ENCODE measurements around the gene SUMF2. TPM values are rescaled to one million over a fixed set of nuclear protein-coding genes. Genes with fewer than 3 reads are reported as not detected.

SUMF2 gene
- total and polyA plus RNA-seq, 2 of the 13 experiments (the other 11 are each of a cell fraction or from before 2014, with no cell fraction given) = 48.9 to 54.4 TPM

DNA sequence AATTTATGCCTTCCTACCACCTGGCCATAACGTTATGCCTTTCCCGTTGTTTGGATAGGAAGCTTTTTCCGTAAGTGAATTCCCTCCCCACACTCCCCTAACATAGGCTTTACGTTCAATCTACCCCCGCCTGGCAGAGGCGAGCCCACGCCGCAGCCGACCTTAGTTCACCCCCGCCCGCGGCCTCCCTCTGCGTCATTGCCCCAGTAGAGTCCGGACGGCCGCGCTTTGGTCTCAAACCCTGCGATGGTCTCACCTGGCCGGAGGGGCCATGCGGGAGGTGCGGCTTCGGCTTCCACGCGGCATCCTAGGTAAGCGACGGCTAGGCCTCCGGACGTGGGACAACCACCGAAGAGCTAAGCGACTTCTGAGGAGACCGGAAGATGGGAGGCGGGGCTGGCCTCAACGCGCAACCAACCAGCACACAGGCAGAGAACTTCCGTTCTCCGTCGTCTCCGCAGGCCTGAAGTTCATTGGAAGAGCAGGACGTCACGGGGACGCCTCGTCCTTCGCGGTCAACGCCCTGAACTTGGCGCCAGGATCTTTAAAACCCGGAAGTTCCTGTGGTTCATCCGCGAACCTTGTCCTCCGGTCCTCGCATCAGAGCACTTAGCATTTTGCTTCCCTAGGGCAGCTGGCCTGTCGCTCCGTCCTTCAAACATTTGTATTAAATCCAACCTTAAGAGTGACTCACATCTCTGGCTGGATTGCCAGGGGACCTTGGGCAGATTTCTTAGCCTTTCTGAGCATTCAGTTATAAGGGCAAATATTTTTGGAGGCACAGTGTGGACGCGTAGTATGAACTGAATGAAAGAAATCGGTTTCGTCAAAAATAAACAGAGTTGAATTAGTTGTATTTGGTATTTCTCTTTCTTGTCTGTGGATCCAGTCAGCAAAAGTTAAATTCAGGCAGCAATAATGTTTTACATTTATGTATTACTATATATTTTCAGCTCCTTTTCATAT lies 42.3 kb downstream of the SUMF2 start, which contains the start of gene CHCHD2 (continued):
- TF ChIP-seq, protein P1, sequence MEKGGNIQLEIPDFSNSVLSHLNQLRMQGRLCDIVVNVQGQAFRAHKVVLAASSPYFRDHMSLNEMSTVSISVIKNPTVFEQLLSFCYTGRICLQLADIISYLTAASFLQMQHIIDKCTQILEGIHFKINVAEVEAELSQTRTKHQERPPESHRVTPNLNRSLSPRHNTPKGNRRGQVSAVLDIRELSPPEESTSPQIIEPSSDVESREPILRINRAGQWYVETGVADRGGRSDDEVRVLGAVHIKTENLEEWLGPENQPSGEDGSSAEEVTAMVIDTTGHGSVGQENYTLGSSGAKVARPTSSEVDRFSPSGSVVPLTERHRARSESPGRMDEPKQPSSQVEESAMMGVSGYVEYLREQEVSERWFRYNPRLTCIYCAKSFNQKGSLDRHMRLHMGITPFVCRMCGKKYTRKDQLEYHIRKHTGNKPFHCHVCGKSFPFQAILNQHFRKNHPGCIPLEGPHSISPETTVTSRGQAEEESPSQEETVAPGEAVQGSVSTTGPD (CRISPR knock-in tag; IDR thresholded peaks at IDR 0.05) = no peak
- peak; percentile 28; the same call in 1 of the 2 replicates for TF ChIP-seq ZNF652 (CRISPR knock-in tag; IDR thresholded peaks at IDR 0.05; ENCODE audit: borderline replicate concordance, low read depth)
- TF ChIP-seq ZNF75D (CRISPR knock-in tag; IDR thresholded peaks at IDR 0.05; ENCODE audit: borderline replicate concordance) = no peak
- TF ChIP-seq KLF13 (CRISPR knock-in tag; IDR thresholded peaks at IDR 0.05) = no peak
- TF ChIP-seq ZNF510 (CRISPR knock-in tag; IDR thresholded peaks at IDR 0.05; ENCODE audit: low read depth) = no peak
- TF ChIP-seq, protein P2, sequence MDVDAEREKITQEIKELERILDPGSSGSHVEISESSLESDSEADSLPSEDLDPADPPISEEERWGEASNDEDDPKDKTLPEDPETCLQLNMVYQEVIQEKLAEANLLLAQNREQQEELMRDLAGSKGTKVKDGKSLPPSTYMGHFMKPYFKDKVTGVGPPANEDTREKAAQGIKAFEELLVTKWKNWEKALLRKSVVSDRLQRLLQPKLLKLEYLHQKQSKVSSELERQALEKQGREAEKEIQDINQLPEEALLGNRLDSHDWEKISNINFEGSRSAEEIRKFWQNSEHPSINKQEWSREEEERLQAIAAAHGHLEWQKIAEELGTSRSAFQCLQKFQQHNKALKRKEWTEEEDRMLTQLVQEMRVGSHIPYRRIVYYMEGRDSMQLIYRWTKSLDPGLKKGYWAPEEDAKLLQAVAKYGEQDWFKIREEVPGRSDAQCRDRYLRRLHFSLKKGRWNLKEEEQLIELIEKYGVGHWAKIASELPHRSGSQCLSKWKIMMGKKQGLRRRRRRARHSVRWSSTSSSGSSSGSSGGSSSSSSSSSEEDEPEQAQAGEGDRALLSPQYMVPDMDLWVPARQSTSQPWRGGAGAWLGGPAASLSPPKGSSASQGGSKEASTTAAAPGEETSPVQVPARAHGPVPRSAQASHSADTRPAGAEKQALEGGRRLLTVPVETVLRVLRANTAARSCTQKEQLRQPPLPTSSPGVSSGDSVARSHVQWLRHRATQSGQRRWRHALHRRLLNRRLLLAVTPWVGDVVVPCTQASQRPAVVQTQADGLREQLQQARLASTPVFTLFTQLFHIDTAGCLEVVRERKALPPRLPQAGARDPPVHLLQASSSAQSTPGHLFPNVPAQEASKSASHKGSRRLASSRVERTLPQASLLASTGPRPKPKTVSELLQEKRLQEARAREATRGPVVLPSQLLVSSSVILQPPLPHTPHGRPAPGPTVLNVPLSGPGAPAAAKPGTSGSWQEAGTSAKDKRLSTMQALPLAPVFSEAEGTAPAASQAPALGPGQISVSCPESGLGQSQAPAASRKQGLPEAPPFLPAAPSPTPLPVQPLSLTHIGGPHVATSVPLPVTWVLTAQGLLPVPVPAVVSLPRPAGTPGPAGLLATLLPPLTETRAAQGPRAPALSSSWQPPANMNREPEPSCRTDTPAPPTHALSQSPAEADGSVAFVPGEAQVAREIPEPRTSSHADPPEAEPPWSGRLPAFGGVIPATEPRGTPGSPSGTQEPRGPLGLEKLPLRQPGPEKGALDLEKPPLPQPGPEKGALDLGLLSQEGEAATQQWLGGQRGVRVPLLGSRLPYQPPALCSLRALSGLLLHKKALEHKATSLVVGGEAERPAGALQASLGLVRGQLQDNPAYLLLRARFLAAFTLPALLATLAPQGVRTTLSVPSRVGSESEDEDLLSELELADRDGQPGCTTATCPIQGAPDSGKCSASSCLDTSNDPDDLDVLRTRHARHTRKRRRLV (CRISPR knock-in tag; IDR thresholded peaks at IDR 0.05) = no peak; the same call in 1 of the 2 replicates
- TF ChIP-seq BRCA1 (CRISPR knock-in tag; IDR thresholded peaks at IDR 0.05) = no peak
- peak; percentile 90 for TF ChIP-seq PHF8 (CRISPR knock-in tag; IDR thresholded peaks at IDR 0.05)
- no peak for TF ChIP-seq ARID2 (CRISPR knock-in tag; IDR thresholded peaks at IDR 0.05; ENCODE audit: borderline replicate concordance)
- peak; percentile 64 for TF ChIP-seq NAIF1 (CRISPR knock-in tag; IDR thresholded peaks at IDR 0.05; ENCODE audit: borderline replicate concordance)
- TF ChIP-seq, protein P3, sequence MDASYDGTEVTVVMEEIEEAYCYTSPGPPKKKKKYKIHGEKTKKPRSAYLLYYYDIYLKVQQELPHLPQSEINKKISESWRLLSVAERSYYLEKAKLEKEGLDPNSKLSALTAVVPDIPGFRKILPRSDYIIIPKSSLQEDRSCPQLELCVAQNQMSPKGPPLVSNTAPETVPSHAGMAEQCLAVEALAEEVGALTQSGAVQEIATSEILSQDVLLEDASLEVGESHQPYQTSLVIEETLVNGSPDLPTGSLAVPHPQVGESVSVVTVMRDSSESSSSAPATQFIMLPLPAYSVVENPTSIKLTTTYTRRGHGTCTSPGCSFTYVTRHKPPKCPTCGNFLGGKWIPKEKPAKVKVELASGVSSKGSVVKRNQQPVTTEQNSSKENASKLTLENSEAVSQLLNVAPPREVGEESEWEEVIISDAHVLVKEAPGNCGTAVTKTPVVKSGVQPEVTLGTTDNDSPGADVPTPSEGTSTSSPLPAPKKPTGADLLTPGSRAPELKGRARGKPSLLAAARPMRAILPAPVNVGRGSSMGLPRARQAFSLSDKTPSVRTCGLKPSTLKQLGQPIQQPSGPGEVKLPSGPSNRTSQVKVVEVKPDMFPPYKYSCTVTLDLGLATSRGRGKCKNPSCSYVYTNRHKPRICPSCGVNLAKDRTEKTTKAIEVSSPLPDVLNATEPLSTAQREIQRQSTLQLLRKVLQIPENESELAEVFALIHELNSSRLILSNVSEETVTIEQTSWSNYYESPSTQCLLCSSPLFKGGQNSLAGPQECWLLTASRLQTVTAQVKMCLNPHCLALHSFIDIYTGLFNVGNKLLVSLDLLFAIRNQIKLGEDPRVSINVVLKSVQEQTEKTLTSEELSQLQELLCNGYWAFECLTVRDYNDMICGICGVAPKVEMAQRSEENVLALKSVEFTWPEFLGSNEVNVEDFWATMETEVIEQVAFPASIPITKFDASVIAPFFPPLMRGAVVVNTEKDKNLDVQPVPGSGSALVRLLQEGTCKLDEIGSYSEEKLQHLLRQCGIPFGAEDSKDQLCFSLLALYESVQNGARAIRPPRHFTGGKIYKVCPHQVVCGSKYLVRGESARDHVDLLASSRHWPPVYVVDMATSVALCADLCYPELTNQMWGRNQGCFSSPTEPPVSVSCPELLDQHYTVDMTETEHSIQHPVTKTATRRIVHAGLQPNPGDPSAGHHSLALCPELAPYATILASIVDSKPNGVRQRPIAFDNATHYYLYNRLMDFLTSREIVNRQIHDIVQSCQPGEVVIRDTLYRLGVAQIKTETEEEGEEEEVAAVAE (CRISPR knock-in tag; IDR thresholded peaks at IDR 0.05; ENCODE audit: borderline replicate concordance) = no peak
- TF ChIP-seq, protein P4, sequence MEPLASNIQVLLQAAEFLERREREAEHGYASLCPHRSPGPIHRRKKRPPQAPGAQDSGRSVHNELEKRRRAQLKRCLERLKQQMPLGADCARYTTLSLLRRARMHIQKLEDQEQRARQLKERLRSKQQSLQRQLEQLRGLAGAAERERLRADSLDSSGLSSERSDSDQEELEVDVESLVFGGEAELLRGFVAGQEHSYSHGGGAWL (CRISPR knock-in tag; IDR thresholded peaks at IDR 0.05) = peak; percentile 70; the same call in 1 of the 2 replicates
- TF ChIP-seq, protein P5, sequence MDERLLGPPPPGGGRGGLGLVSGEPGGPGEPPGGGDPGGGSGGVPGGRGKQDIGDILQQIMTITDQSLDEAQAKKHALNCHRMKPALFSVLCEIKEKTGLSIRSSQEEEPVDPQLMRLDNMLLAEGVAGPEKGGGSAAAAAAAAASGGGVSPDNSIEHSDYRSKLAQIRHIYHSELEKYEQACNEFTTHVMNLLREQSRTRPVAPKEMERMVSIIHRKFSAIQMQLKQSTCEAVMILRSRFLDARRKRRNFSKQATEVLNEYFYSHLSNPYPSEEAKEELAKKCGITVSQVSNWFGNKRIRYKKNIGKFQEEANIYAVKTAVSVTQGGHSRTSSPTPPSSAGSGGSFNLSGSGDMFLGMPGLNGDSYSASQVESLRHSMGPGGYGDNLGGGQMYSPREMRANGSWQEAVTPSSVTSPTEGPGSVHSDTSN (CRISPR knock-in tag; IDR thresholded peaks at IDR 0.05) = peak; percentile 92

All from HepG2 (cell line).